K562 (cell line): Measurements from ENCODE around the gene HAUS3. TPM values are rescaled to one million over a fixed set of nuclear protein-coding genes. Genes with fewer than 3 reads are reported as not detected.

ENCODE experiments used
- ARNT ChIP-seq, 2 experiments: fragments of 450-650 bp; IDR thresholded peaks; 2 replicates each; pipeline ENCODE4 v1.6.1; 2016; ENCODE audit warnings: mild to moderate bottlenecking in 1 of 2
- CBX2 ChIP-seq: fragments of 200-600 bp; sonication (generic); IDR thresholded peaks from one replicate; pipeline ENCODE4 v1.6.1; 2012; ENCODE audit warnings: mild to moderate bottlenecking, low read length, inconsistent platforms; ENCODE audit not compliant: insufficient read depth, poor library complexity, severe bottlenecking
- CCNT2 ChIP-seq: IDR thresholded peaks from 2 replicates; pipeline ENCODE4 v1.6.1; 2011; ENCODE audit warnings: borderline replicate concordance, low read depth, mild to moderate bottlenecking, moderate library complexity, mixed read lengths, low read length; ENCODE audit not compliant: insufficient read length; ENCODE audit errors: extremely low read depth
- CHD1 ChIP-seq: fragments of 200-600 bp; sonication (generic); IDR thresholded peaks from one replicate; pipeline ENCODE4 v1.6.1; 2012; ENCODE audit warnings: mild to moderate bottlenecking, moderate library complexity, low read length, inconsistent platforms
- DIDO1 ChIP-seq: fragments of 450-650 bp; IDR thresholded peaks from 2 replicates; pipeline ENCODE4 v1.6.1; 2016; ENCODE audit warnings: low read depth, missing biosample characterization, missing genetic modification characterization
- EZH2 ChIP-seq: IDR thresholded peaks from 2 replicates; pipeline ENCODE4 v1.6.1; 2012; ENCODE audit warnings: low read depth, mild to moderate bottlenecking, inconsistent platforms, low read length, borderline replicate concordance
- FOXA1 ChIP-seq: fragments of 450-650 bp; IDR thresholded peaks from 2 replicates; pipeline ENCODE4 v1.6.1; 2016; ENCODE audit warnings: mild to moderate bottlenecking, borderline replicate concordance
- GABPB2 ChIP-seq: fragments of 250-450 bp; sonication (Bioruptor Pico); conservative IDR thresholded peaks from 2 replicates; pipeline ENCODE4 v1.5.1; 2021; ENCODE audit warnings: mild to moderate bottlenecking
- GTF2F1 ChIP-seq: IDR thresholded peaks from 2 replicates; pipeline ENCODE4 v1.6.1; 2011; ENCODE audit warnings: low read depth, low read length, improper control_type of control experiment
- RAD21 ChIP-seq, 2 experiments: fragments of 250-450 bp in 1 of 2; fragments of 450-650 bp in 1 of 2; sonication (Bioruptor Pico) in 1 of 2; formaldehyde crosslinking in 1 of 2; IDR thresholded peaks in 1 of 2; conservative IDR thresholded peaks in 1 of 2; 2 replicates each; pipeline versions ENCODE4 v1.4.0 to v1.8.0; 2020 to 2022; ENCODE audit warnings: mild to moderate bottlenecking in 2 of 2, moderate library complexity in 1 of 2
- RREB1 ChIP-seq: fragments of 250-450 bp; sonication (Bioruptor Pico); IDR thresholded peaks from 2 replicates; pipeline ENCODE4 v1.4.0; 2020
- SLC30A9 ChIP-seq: fragments of 250-450 bp; sonication (Bioruptor Pico); IDR thresholded peaks from 2 replicates; pipeline ENCODE4 v1.8.0; 2022; ENCODE audit warnings: mild to moderate bottlenecking, moderate library complexity
- SREBF2 ChIP-seq: sonication (generic); formaldehyde crosslinking; IDR thresholded peaks from 2 replicates; pipeline ENCODE4 v1.4.0; 2020; ENCODE audit warnings: mild to moderate bottlenecking, missing genetic modification reagents
- TAF15 ChIP-seq: fragments of 200-400 bp; formaldehyde crosslinking; IDR thresholded peaks from 2 replicates; pipeline ENCODE4 v1.6.1; 2017; ENCODE audit warnings: mild to moderate bottlenecking, low read depth, low read length, moderate library complexity
- TBP ChIP-seq: optimal IDR thresholded peaks from 2 replicates; pipeline ENCODE3; 2011; ENCODE audit warnings: low read depth, low read length, improper control_type of control experiment
- TGIF2 ChIP-seq: sonication (generic); formaldehyde crosslinking; IDR thresholded peaks from 2 replicates; pipeline ENCODE4 v1.8.1; 2022; ENCODE audit warnings: mild to moderate bottlenecking, missing genetic modification reagents, moderate library complexity
- ZBTB2 ChIP-seq: fragments of 450-650 bp; IDR thresholded peaks from 2 replicates; pipeline ENCODE4 v1.6.1; 2016; ENCODE audit warnings: antibody characterized with exemption
- ZNF133 ChIP-seq: fragments of 250-450 bp; sonication (Bioruptor Pico); IDR thresholded peaks from 2 replicates; pipeline ENCODE4 v1.4.0; 2020; ENCODE audit warnings: mild to moderate bottlenecking
- ZNF197 ChIP-seq: fragments of 200-800 bp; sonication (Bioruptor generic); IDR thresholded peaks from 2 replicates; pipeline ENCODE4 v1.6.1; 2016; ENCODE audit warnings: low read depth, missing genetic modification characterization, missing compliant biosample characterization
- ZNF280A ChIP-seq: fragments of 450-650 bp; IDR thresholded peaks from 2 replicates; pipeline ENCODE4 v1.6.1; 2018; ENCODE audit warnings: mild to moderate bottlenecking, low read depth; ENCODE audit not compliant: partially characterized antibody
- ZNF282 ChIP-seq: sonication (generic); formaldehyde crosslinking; IDR thresholded peaks from 2 replicates; pipeline ENCODE4 v1.8.1; 2023; ENCODE audit warnings: missing genetic modification reagents
- ZNF830 ChIP-seq: fragments of 250-450 bp; sonication (Bioruptor Pico); IDR thresholded peaks from 2 replicates; pipeline ENCODE4 v1.5.0; 2021; ENCODE audit warnings: mild to moderate bottlenecking
- polyA plus RNA-seq, 8 experiments: library from polyadenylated mRNA; depleted of rRNA in 4 of 8; stranded (reverse) in 5 of 8; unstranded in 3 of 8; fragments of >200 nt; fragmentation: Nextera tagmentation in 2 of 8; fragmentation: Illumina TruSeq in 1 of 8; extraction: Ambion mirVana in 2 of 8; extraction: Trizol in 1 of 8; gene quantifications; 2 replicates each; pipeline versions ENCODE4 v1.2.1 to v1.2.3, GENCODE V29; 2011 to 2014; ENCODE audit warnings: inconsistent platforms in 1 of 8, missing spikeins in 1 of 8
- total RNA-seq, 7 experiments: library from RNA; depleted of rRNA in 6 of 7; stranded (reverse); fragments of >200 nt in 6 of 7; fragmentation: Illumina TruSeq in 2 of 7; extraction: Trizol in 2 of 7; gene quantifications; 2 replicates each; pipeline versions ENCODE4 v1.2.1 to v1.2.3, GENCODE V29; 2011 to 2021; ENCODE audit warnings: low replicate concordance in 1 of 7

Gene HAUS3
- total and polyA plus RNA-seq, 9 of the 15 experiments (the other 6 are each of a cell fraction or from before 2014, with no cell fraction given), result 8.9 to 25.7 (median 21.5) TPM

- no peak for TF ChIP-seq FOXA1
- peak; percentile 48 for TF ChIP-seq CCNT2
- TF ChIP-seq RAD21 (CRISPR knock-in tag; conservative IDR thresholded peaks at IDR 0.05 in 1 of 2, IDR thresholded peaks at IDR 0.05 in 1 of 2), result no peak
- TF ChIP-seq EZH2, result no peak
- no peak for TF ChIP-seq ZBTB2
- no peak for TF ChIP-seq SREBF2
- TF ChIP-seq GABPB2 (CRISPR knock-in tag), result no peak
- no peak for TF ChIP-seq ZNF280A
- no peak for TF ChIP-seq ZNF133 (CRISPR knock-in tag)
- no peak for TF ChIP-seq ZNF830 (CRISPR knock-in tag)
- TF ChIP-seq TAF15, result no peak
- TF ChIP-seq CBX2, result no peak
- TF ChIP-seq TGIF2, result no peak
- no peak for TF ChIP-seq GTF2F1
- no peak for TF ChIP-seq RREB1
- TF ChIP-seq DIDO1 (tag), result no peak
- TF ChIP-seq ZNF197, result no peak
- TF ChIP-seq SLC30A9 (CRISPR knock-in tag), result no peak
- TF ChIP-seq CHD1, result no peak
- peak; percentile 36 for TF ChIP-seq TBP
- no peak for TF ChIP-seq ZNF282
- TF ChIP-seq ARNT (IDR thresholded peaks at IDR 0.05), result no peak
These were observed 25.4 kb upstream of the HAUS3 start (continued) for GRCh38 chr4:2267320-2267811.
